ENCODE measurements around the gene OPCML. TPM values are rescaled to one million over a fixed set of nuclear protein-coding genes. Genes with fewer than 3 reads are reported as not detected.

The OPCML gene
- total and polyA plus RNA-seq, 2 experiments from 2014 or later, result 1.2 to 4.4 TPM

GRCh38 chr11:133555034-133555433 lies 22.7 kb upstream of the OPCML start (continued):
- no peak for TF ChIP-seq ZNF462 (CRISPR knock-in tag; IDR thresholded peaks at IDR 0.05)
- TF ChIP-seq STAT1 (IDR thresholded peaks at IDR 0.05; ENCODE audit: unreplicated experiment), result no peak
- no peak for TF ChIP-seq REST (IDR thresholded peaks at IDR 0.05; ENCODE audit: unreplicated experiment)

- H3K79me2 ChIP-seq (replicated peaks; ENCODE audit: insufficient read depth), result no peaks in the 10 kb centered on the region
- H2AFZ ChIP-seq, result no peak overlapping the region
- H3K27ac Mint-ChIP-seq, result no peak overlapping the region
- DNase-seq (ENCODE audit: low spot score) (no peak), ATAC-seq (no peak)
- H3K4me3 ChIP-seq, result no peak overlapping the region
- peaks cover 2% of the 10 kb centered on the region for H3K27me3 Mint-ChIP-seq (ENCODE audit: insufficient read depth, low read depth, poor library complexity)
- H3K36me3 ChIP-seq (ENCODE audit: insufficient read depth), result no peaks in the 10 kb centered on the region; the same call in 1 of the 2 replicates
- no peaks in the 10 kb centered on the region for H3K27me3 ChIP-seq (ENCODE audit: insufficient read depth)
- H3K4me1 ChIP-seq (ENCODE audit: insufficient read depth), result peaks cover 9% of the 10 kb centered on the region; the same call in 1 of the 2 replicates
- no peaks in the 10 kb centered on the region; the same call in 2 of the 3 replicates for H3K36me3 Mint-ChIP-seq (ENCODE audit: low read depth)
- no peak overlapping the region for H3K27ac ChIP-seq (ENCODE audit: low read depth)
- H3K4me2 ChIP-seq, result no peak overlapping the region
- peaks cover 2% of the 10 kb centered on the region; the same call in 2 of the 3 replicates for H3K4me1 Mint-ChIP-seq
- no peak overlapping the region for H3K4me3 Mint-ChIP-seq
- H4K20me1 ChIP-seq (replicated peaks; ENCODE audit: insufficient read depth), result no peaks in the 10 kb centered on the region
- no peaks in the 10 kb centered on the region for H3F3A ChIP-seq (replicated peaks; ENCODE audit: low read depth)
- H3K9me2 ChIP-seq (ENCODE audit: insufficient read depth), result 0 out of 2 replicates have a peak, but pooled peaks cover 3% of the 10 kb centered on the region
- no peaks in the 10 kb centered on the region for H3K9me3 Mint-ChIP-seq
- TF ChIP-seq ETS1 (IDR thresholded peaks at IDR 0.05) (no peak), JUNB (IDR thresholded peaks at IDR 0.05; ENCODE audit: unreplicated experiment) (no peak), CTCF (conservative IDR thresholded peaks at IDR 0.05; ENCODE audit: low read depth in 2 of 2) (no peak), STAT1 (IDR thresholded peaks at IDR 0.05; ENCODE audit: unreplicated experiment) (no peak), NANOG (IDR thresholded peaks at IDR 0.05; ENCODE audit: borderline replicate concordance) (no peak), POLR2AphosphoS5 (IDR thresholded peaks at IDR 0.05; ENCODE audit: low read depth) (no peak)
Measured at GRCh38 chr11:133553885-133554740, 21.8 kb upstream of the OPCML start.

Measured in GM23338 (cell line).